Measurements from ENCODE around the gene ST3GAL2. TPM values are rescaled to one million over a fixed set of nuclear protein-coding genes. Genes with fewer than 3 reads are reported as not detected.

The ST3GAL2 gene
- total and polyA plus RNA-seq, 9 of the 15 experiments (the other 6 are each of a cell fraction or from before 2014, with no cell fraction given) = 1.5 to 108 (median 34.3) TPM

DNA sequence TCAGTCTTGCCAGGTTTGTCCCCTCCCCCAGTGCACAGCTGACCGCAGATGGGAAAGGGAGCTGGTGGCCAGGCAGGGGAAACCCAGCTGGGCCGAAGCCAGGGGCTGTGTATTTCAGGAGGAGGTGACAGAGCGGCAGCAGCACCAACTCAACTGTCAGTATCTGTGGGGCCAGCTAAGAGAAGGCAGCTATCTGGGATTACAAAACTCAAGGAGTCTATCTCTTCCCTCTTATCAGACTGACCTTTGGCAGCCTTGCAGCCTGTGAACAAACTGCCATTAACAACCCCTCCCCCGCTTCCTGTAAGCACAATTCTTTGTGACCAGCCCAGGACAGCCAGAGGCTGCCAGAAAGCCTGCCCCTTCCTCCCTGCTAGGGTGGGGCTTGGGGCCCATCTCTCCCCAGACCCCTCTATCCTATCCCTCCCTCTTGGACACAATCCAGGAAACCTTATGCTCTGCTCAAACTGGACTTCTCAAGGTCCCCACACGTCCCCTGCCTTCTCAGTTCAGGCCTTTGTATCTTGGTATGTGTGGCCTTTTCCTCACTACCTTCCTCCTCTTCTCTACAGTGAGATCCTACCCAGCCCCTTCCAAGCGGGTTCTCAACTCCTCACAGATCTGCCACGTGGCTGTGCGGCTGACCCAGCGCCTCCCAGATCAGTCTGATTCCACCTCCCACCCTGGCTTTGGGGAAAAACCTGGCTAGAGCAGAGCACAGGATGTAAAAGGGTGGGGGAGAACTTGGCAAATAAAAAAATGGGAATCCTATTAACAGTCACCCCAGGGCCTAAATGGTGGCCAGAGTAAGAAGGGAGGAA, 10.5 kb downstream of the ST3GAL2 start (continued):
- TF ChIP-seq, protein P1, sequence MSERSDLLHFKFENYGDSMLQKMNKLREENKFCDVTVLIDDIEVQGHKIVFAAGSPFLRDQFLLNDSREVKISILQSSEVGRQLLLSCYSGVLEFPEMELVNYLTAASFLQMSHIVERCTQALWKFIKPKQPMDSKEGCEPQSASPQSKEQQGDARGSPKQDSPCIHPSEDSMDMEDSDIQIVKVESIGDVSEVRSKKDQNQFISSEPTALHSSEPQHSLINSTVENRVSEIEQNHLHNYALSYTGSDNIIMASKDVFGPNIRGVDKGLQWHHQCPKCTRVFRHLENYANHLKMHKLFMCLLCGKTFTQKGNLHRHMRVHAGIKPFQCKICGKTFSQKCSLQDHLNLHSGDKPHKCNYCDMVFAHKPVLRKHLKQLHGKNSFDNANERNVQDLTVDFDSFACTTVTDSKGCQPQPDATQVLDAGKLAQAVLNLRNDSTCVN (CRISPR knock-in tag; IDR thresholded peaks at IDR 0.05) = 0 out of 2 replicates have a peak, but pooled peaks have one; percentile 13
- TF ChIP-seq POLR3G (IDR thresholded peaks at IDR 0.05; ENCODE audit: extremely low read depth, insufficient read length, insufficient replicate concordance) = no peak
- TF ChIP-seq MTA2 (IDR thresholded peaks at IDR 0.05; ENCODE audit: low read depth) = peak; percentile 95
- TF ChIP-seq MECOM (CRISPR knock-in tag; IDR thresholded peaks at IDR 0.05) = peak; percentile 64; the same call in 1 of the 2 replicates
- peak; percentile 93 for TF ChIP-seq PHB2 (IDR thresholded peaks at IDR 0.05; ENCODE audit: low read depth)
- TF ChIP-seq EWSR1 (IDR thresholded peaks at IDR 0.05; ENCODE audit: borderline replicate concordance, low read depth, partially characterized antibody) = no peak
- TF ChIP-seq, protein P2, sequence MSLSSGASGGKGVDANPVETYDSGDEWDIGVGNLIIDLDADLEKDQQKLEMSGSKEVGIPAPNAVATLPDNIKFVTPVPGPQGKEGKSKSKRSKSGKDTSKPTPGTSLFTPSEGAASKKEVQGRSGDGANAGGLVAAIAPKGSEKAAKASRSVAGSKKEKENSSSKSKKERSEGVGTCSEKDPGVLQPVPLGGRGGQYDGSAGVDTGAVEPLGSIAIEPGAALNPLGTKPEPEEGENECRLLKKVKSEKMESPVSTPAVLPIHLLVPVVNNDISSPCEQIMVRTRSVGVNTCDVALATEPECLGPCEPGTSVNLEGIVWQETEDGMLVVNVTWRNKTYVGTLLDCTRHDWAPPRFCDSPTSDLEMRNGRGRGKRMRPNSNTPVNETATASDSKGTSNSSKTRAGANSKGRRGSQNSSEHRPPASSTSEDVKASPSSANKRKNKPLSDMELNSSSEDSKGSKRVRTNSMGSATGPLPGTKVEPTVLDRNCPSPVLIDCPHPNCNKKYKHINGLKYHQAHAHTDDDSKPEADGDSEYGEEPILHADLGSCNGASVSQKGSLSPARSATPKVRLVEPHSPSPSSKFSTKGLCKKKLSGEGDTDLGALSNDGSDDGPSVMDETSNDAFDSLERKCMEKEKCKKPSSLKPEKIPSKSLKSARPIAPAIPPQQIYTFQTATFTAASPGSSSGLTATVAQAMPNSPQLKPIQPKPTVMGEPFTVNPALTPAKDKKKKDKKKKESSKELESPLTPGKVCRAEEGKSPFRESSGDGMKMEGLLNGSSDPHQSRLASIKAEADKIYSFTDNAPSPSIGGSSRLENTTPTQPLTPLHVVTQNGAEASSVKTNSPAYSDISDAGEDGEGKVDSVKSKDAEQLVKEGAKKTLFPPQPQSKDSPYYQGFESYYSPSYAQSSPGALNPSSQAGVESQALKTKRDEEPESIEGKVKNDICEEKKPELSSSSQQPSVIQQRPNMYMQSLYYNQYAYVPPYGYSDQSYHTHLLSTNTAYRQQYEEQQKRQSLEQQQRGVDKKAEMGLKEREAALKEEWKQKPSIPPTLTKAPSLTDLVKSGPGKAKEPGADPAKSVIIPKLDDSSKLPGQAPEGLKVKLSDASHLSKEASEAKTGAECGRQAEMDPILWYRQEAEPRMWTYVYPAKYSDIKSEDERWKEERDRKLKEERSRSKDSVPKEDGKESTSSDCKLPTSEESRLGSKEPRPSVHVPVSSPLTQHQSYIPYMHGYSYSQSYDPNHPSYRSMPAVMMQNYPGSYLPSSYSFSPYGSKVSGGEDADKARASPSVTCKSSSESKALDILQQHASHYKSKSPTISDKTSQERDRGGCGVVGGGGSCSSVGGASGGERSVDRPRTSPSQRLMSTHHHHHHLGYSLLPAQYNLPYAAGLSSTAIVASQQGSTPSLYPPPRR (CRISPR knock-in tag; IDR thresholded peaks at IDR 0.05; ENCODE audit: borderline replicate concordance) = peak; percentile 99
- TF ChIP-seq, protein P3, sequence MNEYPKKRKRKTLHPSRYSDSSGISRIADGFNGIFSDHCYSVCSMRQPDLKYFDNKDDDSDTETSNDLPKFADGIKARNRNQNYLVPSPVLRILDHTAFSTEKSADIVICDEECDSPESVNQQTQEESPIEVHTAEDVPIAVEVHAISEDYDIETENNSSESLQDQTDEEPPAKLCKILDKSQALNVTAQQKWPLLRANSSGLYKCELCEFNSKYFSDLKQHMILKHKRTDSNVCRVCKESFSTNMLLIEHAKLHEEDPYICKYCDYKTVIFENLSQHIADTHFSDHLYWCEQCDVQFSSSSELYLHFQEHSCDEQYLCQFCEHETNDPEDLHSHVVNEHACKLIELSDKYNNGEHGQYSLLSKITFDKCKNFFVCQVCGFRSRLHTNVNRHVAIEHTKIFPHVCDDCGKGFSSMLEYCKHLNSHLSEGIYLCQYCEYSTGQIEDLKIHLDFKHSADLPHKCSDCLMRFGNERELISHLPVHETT (CRISPR knock-in tag; conservative IDR thresholded peaks at IDR 0.05 in 1 of 2, IDR thresholded peaks at IDR 0.05 in 1 of 2) = peak in 1 of 2 experiments; percentile 92; a peak in 2 of 4 replicates
- peak; percentile 68; the same call in 1 of the 2 replicates for TF ChIP-seq PTBP1 (IDR thresholded peaks at IDR 0.05; ENCODE audit: low read depth, low read length)
- TF ChIP-seq, protein P4, sequence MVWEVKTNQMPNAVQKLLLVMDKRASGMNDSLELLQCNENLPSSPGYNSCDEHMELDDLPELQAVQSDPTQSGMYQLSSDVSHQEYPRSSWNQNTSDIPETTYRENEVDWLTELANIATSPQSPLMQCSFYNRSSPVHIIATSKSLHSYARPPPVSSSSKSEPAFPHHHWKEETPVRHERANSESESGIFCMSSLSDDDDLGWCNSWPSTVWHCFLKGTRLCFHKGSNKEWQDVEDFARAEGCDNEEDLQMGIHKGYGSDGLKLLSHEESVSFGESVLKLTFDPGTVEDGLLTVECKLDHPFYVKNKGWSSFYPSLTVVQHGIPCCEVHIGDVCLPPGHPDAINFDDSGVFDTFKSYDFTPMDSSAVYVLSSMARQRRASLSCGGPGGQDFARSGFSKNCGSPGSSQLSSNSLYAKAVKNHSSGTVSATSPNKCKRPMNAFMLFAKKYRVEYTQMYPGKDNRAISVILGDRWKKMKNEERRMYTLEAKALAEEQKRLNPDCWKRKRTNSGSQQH (CRISPR knock-in tag; IDR thresholded peaks at IDR 0.05) = peak; percentile 75
- no peak for TF ChIP-seq ZNF133 (CRISPR knock-in tag; IDR thresholded peaks at IDR 0.05)
- TF ChIP-seq, protein P5, sequence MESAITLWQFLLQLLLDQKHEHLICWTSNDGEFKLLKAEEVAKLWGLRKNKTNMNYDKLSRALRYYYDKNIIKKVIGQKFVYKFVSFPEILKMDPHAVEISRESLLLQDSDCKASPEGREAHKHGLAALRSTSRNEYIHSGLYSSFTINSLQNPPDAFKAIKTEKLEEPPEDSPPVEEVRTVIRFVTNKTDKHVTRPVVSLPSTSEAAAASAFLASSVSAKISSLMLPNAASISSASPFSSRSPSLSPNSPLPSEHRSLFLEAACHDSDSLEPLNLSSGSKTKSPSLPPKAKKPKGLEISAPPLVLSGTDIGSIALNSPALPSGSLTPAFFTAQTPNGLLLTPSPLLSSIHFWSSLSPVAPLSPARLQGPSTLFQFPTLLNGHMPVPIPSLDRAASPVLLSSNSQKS (CRISPR knock-in tag; IDR thresholded peaks at IDR 0.05) = no peak
- peak; percentile 95; the same call in 1 of the 2 replicates for TF ChIP-seq ESRRA (IDR thresholded peaks at IDR 0.05; ENCODE audit: borderline replicate concordance, low read depth)
- TF ChIP-seq SMC3 (conservative IDR thresholded peaks at IDR 0.05; ENCODE audit: insufficient read depth, low read depth, low read length) = peak; percentile 11

Data from K562 (cell line).